Pons (tissue), 1 donor: ENCODE data around the gene CALR3.
A peak's percentile ranks its signal among the peaks of the same experiment; 100 is the strongest.
"Not testable (repeated sequence)": the region's sequence is repeated elsewhere in the genome, so short reads cannot be mapped to it uniquely, and the experiment has no call there.

Experiments used
- DNase-seq: peaks from one replicate; pipeline ENCODE4 v3.0.0-alpha.2; 2016; ENCODE audit warnings: low spot score

CALR3 gene, protein sequence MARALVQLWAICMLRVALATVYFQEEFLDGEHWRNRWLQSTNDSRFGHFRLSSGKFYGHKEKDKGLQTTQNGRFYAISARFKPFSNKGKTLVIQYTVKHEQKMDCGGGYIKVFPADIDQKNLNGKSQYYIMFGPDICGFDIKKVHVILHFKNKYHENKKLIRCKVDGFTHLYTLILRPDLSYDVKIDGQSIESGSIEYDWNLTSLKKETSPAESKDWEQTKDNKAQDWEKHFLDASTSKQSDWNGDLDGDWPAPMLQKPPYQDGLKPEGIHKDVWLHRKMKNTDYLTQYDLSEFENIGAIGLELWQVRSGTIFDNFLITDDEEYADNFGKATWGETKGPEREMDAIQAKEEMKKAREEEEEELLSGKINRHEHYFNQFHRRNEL

DNA sequence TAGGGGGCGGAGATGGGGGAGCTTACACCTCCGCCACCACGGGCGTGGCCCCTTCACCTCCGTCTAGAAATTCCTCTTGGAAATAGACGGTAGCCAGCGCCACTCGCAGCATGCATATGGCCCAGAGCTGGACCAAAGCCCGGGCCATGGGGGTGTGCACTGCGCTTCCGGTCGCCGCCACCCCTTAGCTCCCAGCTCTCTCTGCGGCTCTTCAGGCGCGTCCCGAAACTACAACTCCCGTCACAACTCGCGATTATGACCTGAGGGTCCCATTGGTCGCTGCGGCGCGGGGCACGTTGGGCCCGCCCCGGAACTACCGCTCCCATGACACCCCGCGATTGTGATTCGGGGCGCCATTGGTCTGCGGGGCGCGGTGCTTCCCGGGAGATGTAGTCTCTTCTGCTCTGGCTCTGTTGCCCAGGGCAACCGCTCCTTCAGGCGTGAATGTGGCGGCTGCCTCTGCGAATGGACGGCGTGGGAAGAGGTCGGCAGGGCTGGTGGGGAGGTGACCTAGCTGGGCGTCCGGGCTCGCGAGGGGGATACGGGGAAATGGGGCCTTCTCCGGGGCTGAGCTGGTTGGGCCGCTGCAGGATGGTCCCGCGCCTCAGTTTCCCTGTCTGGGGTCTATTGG, at the start of gene CALR3, which contains the start of gene C19orf44:
TSS of gene CALR3 (minus strand) at position 186 of the 631 bp plus-strand sequence. CDS start at position 148, 38 bp downstream.
TSS of gene C19orf44 (plus strand) at position 413 of the 631 bp plus-strand sequence. CDS start 4,399 bp downstream, outside the sequence.
- peak; percentile 98 for DNase-seq

DNA sequence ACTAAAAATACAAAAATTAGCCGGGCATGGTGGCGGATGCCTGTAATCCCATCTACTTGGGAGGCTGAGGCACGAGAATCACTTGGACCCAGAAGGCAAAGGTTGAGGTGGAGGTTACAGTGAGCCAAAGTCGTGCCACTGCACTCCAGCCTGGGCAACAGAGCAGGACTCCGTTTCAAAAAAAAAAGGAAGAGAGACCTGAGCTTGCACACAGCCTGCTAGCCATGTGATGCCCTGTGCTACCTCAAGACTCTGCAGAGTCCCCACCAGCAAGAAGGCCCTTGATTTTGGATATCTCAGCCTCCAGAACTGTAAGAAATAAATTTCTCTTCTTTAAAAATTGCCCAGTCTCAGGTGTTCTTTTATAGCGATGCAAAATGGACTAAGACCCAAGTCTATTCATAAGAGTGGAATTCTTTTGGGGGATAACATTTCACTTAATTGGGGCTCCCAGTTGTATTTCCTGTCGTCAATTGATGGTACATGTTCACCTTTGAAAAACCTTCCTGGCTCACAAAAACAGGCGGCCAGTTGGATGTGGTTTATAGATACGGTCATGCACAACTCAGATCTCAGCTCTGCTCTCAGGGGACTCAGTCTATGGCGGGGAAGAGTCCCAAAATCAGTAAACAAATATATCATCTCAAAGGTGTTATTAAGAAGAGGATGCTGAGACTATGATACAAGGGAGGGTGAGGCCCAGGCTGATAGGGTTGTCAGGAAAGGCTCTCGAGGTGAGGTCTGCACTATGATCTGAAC, 48.7 kb upstream of the CALR3 start:
- no peak for DNase-seq

DNA sequence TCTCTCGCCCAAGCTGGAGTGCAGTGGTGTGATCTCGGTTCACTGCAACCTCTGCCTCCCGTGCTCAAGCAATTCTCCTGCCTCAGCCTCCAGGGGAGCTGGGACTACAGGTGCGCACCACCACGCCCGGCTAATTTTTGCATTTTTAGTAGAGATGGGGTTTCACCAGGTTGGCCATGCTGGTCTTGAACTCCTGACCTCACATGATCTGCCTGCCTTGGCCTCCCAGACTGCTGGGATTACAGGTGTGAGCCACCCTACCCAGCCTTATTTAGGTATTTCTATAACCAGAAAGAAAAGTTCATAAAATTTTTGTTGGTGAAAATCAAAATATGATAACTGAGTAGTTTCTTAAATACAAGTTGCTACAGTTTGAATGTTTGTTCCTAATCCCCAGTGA, 47.8 kb upstream of the CALR3 start:
- DNase-seq = not testable (repeated sequence)

DNA sequence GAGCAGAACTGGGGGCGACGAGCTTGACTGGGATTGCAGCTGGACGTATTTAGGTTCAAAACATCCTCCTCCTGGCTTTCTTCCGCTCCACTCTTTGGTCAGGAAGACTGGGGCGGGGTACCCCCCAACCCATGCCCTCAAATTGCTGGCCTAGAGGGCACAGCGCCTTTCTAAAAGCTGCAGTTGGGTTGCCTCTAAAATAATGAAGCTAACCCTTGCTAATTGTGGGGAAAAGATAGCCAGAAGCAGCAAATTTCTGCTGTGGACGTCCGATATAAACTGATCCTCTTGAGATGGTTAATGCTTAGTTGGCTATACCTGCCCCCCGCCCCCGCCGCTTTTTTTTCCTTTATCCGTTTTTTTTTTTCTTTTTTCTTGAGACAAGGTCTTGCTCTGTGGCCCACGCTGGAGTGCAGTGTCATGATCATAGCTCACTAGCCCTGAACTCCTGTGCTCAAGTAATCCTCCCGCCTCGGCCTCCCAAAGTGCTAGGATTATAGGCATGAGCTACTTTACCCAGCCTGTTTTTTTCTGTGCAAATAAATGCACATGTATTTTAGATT, 47.0 kb upstream of the CALR3 start:
- no peak for DNase-seq

DNA sequence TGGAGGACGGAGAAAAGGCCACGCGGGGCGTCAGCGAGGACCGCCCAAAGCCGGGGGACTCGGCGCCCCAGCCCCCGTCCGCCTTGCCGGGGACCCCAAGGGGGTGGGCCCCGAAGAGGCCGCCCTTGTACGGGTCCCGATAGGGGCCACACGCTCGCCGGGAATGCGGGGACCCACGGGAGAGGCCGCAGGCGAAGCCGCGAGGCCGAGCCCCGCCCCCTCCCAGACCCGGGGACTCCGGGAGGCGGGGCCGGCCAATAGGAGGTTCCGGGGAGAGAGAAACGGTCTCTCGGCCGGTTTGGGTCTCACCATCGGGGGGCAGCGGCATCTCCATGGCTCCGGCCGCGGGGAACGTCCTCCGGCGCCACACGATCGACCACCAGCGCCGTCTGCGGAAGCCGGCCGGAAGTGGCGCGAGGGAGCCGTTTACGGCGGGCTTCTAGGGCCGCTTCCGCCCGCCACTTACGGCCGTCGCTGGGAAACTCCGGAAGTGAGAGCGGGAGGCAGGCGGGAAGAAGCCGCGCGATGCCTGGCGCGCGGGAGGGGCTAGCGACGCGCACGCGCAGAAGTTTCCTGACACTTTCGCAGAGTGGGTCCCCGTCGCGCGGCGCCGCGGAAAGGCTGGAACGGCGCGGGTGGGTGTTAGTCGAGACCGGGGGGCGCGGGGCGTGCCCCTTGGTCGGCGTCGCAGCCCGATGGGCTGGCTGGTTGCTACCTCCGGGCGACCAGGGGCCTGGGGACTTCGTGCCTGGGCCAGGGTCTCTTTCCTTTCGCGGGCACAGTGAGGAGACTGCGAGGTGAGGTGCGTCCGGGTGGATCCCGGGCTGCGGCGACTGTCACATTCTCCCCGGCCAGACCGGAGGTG, 46.3 kb upstream of the CALR3 start, which contains the start of gene CHERP:
TSS of gene CHERP (minus strand) at position 393 of the 865 bp plus-strand sequence. CDS start at position 334, 59 bp downstream.
- peak; percentile 93 for DNase-seq

DNA sequence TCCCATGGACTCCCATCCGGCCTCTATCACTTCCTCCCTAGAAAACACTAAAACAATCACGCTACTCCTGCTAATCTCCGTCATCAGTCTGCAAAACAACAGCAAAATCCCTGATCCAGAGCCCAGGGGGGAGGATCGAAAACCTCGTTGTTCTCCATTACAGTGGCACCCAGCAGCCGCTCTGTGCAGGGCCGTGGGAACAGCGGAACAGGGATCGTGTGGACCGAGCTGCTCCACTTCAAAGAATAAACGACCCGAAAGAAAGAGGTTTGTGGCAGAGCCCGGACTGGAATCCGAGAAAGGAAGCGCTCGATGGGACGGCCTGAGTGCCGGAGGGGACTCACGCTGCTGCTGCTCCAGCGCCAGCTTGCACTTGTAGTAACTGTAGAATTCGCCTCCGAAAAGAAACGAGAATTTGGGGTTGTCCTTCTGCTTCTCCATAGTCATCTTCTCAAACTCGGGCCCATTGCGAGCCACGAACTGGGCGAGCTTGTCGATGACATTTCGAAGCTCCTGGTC, 45.6 kb upstream of the CALR3 start:
- DNase-seq = no peak

DNA sequence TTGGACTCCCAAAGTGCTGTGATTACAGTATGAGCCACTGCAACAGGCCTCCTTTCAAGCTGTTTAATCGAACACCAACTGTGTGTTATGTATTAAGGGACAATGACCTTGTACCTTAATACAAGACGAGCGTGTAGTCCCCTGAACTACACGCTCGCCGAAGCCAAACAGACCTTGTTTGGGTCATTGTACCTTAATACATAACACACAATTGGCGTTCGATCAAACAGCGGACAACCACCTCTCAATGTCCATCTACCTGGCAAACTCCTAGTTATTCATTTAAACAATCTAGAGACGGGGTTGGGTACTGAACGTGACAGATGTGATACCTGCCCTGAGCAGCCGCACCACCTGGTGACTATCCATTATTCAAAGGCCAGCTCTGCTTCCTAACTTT, 45.0 kb upstream of the CALR3 start:
- no peak for DNase-seq

DNA sequence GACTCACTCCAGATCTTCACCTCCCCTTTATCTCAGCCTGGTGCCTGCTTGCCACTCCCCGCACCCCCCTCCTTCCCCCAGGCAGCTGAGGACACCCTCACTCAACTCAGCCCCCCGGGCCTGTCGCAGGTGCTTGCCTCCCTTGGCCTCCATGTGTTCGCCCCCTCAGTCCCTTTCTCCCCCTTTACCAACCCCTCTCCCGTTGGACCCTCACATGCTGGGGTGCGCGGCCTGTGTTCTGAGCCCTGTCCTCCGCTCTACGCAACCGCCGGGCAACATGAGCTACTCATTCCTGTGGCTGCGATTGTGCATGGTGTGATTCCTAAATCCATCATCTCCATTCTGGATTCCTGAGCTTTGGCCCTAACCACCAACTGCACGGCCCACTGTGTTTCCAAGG, 41.1 kb upstream of the CALR3 start:
- no peak for DNase-seq

DNA sequence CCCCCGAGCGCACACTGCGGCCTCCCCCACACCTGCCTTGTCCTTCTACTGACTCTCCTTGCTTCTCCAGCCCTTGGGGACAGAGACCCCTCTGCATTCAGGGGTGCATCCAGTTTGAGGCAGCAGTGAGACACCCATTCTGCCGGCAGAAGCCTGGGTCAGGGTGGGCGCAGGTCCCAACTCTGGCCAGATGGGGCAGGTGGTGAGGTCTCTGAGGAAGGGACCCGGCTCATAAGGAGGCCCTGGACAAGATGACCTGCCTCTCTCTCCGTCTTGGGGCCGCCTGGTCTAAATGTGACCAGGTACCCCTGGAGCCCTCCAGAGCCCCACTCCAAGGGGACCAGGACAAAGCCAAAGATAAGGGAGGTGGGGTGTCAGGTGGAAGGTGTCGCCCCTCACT, 40.2 kb upstream of the CALR3 start:
- DNase-seq = no peak

DNA sequence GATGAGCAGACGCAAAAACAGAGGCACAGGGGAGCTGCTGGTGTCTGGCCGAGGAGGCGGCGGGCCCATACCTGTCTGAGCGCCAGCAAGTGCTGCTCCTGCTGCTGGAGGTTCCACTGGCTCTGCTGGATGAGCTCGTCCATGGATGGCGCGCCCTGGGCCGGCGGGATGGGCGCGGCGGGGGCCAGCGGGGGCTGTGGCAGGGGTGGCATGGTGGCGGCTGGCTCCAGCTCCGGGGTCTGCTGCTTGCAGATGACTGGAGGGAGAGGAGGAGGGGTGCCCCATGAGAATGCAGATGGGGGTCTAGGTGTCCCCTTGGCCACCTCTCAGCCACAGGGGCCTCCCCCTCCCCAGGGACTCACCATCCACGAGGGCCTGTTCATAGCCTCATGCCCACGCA, 39.4 kb upstream of the CALR3 start:
- DNase-seq = no peak

DNA sequence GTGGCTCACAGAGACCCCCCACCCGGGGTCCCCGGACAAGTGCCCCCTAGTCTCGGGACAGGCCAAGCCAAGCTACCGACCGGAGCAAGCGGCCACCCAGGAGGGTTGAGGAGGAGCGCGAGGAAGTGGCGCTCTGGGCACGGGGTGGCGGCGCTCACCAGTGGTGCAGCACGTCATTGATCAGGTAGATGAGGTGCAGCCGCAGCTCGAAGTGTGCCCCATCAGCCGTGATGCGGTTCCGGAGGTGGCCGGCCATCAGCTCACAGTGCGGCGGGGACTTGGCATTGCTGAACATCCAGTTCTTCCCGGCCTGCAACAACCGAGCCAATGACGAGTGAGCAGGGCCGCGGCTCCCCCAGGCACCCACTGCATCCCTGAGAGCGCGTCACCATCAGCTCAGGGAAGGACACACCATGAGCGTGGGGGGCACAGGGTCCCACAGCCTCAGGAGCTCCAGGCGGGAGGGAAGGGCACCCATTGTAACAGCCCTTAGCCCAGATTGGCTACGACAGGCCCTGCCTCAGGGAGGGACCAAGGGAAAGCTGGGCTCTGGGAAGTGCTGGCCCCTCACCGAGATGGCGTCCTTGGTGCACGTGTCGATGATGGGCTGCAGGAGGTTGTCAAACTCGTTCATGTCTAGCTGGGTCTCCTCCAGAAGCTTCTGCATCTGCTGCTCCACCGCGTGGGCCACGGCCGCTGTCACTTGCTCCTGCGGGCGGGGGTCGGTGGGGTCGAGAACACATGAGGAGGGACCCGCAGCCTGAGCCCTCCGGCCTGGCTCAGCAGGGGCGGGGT, 36.7 kb upstream of the CALR3 start:
- no peak for DNase-seq

DNA sequence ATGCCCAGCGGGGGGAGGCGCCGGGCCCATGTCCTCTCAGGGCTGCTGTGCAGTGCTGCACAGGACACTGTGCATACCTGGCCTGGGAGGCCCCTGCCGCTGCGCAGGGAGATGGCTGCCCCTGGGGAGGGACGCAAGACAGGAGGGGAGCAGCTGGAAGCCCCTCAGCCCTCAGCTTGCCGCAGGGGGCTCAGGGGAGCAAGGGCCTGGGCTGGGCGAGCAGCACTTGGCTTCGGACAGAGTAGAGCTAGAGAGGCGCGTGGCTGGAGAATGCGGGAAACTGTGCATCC, 35.4 kb upstream of the CALR3 start:
- no peak for DNase-seq

DNA sequence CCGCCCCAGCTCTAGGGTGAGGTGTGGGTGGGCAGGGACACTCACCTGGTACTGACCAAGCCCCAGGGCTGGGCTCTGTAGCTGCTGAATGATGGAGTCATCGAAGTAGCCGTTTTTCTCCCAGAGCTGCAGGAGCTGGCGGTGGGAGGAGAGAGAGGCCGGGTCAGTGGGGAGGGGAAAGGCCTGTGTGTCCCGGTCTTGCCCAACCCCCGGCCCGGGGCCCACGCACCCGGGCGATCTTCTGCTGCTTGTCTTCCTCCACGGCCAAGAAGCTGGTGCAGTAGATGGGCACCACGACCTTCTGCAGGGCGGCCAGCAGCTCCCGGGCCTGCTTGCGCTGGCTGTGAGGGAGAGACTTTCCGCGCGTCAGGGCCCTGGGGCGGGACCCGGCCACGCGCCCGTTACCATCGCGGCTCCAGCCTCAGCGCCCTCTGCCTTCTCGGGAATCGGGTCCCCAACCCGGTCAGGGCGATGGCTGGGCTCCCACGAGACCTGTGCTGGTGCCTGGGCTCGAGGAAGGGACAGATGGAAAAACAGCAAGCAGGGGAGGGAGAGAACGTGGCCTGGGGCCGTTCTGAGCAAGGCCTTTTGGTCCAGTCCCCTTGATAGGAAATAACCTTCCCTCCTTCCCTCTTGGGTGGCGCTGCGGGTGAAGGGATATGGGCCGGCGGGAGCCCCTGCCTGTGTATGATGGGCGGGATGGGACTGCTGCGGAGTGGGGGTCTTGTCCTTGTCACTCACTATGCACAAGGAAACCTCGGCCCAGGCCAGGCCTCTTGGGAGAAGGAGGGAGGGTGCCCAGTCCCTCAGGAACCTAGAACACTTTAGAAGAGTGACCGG, 34.8 kb upstream of the CALR3 start:
- no peak for DNase-seq

DNA sequence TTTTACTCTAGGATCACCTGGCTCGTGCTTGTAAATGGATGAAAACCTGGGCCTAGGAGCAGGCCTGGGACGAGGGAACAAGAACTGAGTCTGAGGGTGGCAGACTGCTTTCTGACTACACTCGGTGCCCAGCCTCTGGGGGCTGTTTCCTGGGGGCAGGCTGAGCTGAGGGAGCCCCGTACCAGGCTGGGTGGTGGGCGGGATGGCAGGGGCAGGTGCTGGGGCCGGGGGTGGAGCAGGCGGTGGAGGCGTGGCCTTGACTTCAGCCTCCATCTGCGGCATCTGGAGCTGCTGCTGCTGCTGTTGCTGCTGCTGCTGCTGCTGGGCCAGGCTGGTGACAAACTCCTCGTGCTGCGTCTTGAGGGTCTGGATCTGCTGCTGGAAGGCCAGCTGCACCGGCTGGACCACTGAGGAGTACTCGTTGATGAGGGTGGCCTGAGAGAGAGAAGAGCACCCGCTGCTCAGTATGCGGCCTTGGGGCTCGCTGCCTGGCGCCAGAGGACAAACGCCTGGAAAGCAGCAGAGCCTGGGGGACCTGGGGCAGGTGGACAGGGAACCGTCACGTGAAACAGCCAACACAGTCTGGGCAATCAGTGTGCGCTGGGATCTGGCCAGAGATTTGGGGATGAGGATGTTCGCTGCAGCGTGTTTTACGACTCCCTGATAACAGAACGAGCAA, 33.6 kb upstream of the CALR3 start:
- DNase-seq = no peak

DNA sequence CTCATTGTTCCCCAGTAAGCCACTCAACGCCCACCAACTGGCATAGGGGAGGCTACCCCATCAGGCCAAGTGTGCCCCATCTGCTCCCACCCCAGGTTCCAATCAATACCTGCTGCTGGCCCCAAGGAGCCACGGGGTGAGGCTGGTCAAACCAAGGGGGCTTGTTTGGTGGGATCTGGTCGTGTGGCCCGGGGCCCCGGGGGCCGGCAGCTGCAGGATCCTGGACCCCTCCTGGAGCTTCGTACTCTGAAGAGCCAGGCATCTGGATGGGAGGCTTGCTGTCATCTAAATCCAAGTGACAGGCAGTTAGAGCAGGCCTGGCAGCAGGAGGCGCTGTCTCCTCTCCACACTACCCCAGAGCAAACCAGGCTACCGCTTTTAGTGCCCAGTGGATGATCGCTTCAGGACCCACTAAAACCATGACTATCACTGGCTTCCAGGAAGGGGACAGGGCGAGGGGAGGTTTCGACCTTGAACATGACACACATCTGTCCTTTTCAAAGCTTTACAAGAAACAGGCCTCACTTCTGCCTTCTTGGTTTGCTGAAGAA, 32.1 kb upstream of the CALR3 start:
- no peak for DNase-seq

DNA sequence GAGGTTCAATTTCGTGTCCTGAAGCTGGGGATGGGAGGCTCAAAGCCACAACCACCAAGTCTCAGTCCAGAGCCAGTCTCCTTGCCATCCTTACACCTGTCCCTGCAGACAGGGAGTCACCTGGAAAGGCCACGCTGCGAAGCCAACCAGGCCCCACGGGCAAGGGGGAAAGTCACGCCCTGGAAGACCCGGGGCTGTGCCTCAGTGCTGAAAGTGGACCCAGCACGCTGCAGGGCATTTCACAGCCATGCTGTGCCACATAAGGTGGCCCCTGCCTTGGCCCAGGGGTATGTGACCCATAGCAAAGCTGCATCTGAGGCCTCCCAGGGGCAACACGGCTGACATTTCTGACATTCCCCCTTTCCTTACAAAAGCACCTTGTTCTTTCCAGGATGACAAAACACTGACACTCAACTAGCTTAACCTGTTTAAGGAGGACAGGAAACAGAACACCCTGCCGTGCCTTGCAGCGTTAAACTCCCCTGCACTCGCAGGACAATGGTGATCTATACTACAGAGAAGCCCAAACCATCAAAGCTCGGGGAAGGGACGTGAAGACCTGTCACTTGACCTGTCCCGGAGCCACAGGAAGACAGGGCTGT, 31.5 kb upstream of the CALR3 start:
- DNase-seq = no peak

DNA sequence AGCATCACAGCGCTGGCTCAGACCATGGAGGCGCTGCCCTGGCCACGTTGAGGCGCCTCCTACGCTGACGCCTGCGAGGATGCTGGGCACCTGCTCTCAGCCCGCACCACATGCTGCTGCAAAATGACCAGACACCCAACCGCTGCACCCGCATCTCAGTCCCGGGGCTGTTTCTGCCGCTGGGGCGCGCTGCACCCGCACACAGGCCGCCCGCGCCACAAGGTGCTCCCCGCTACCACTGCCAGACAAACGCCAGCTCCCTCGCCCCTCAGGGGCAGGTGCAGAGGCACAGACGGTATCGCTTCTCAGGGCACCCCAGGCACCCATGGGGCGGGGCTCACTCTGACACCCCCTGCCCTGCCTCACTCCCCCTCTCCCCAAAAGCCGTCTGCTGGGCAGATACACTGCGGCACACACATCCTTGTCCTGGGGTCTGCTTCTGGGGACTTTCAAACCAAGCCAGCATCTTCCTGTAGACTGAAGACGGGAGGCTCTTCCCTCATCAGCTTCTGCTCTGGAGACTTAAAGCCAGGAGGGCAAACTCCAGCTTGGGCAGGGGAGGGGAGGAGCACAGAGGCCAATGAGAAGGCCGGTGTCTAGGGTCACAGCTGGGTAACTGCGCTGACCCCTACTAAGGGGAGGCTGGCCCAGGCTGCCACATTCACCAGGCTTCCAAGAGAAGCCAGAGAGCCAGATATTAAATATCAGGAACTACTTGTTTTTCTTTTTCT, 29.9 kb upstream of the CALR3 start:
- DNase-seq = no peak
